ENCODE measurements around the gene DOCK4. TPM values are rescaled to one million over a fixed set of nuclear protein-coding genes. Genes with fewer than 3 reads are reported as not detected.

Gene DOCK4
- total and polyA plus RNA-seq, 2 experiments from 2014 or later = 2.1 to 5.0 TPM

GRCh38 chr7:111820621-111821020 lies 385.6 kb downstream of the DOCK4 start:
- Histone ChIP-seq H3K4me3 (no peak overlapping the region), H4K20me1 (ENCODE audit: insufficient read depth) (no peaks in the 10 kb centered on the region; the same call in 1 of the 2 replicates), H3K36me3 (ENCODE audit: low read depth) (no peaks in the 10 kb centered on the region), H3F3A (ENCODE audit: insufficient read depth) (no peaks in the 10 kb centered on the region), H3K27me3 (replicated peaks; ENCODE audit: insufficient read depth) (no peaks in the 10 kb centered on the region), H3K4me1 (ENCODE audit: insufficient read depth) (no peaks in the 10 kb centered on the region), H3K9me3 (ENCODE audit: low read depth) (no peaks in the 10 kb centered on the region), H3K4me2 (ENCODE audit: unreplicated experiment) (no peak overlapping the region), H3K79me2 (ENCODE audit: insufficient read depth) (no peaks in the 10 kb centered on the region), H2AFZ (no peak overlapping the region), H3K9ac (no peak overlapping the region), H3K27ac (no peak overlapping the region), H3K9me2 (ENCODE audit: insufficient read depth) (no peaks in the 10 kb centered on the region)
- TF ChIP-seq EZH2 (IDR thresholded peaks at IDR 0.05; ENCODE audit: insufficient read depth, poor library complexity, severe bottlenecking) (no peak), EZH2phosphoT487 (IDR thresholded peaks at IDR 0.05; ENCODE audit: insufficient read depth, low read depth) (no peak)
- in situ Hi-C loops (cut with MboI) = no loop called here
- peak; percentile 42 for DNase-seq
- 90 to 92% methylated on average over 2 of the region's 2 CpGs for WGBS, 2 experiments (ENCODE audit: low coverage in 1 of 2, low lambda C conversion rate in 2 of 2, missing lambda C conversion rate in 2 of 2)

- H4K20me1 ChIP-seq (ENCODE audit: insufficient read depth) = no peaks in the 10 kb centered on the region; the same call in 1 of the 2 replicates
- 100% methylated on average over 1 of the region's 1 CpG for WGBS, 2 experiments (ENCODE audit: low coverage in 1 of 2, low lambda C conversion rate in 2 of 2, missing lambda C conversion rate in 2 of 2)
- no peak for DNase-seq
- H3K36me3 ChIP-seq (ENCODE audit: low read depth) = no peaks in the 10 kb centered on the region
- H3K9me3 ChIP-seq (ENCODE audit: low read depth) = no peaks in the 10 kb centered on the region
- H3K4me3 ChIP-seq = no peak overlapping the region
- H3K27me3 ChIP-seq (replicated peaks; ENCODE audit: insufficient read depth) = no peaks in the 10 kb centered on the region
- no peak for TF ChIP-seq EZH2phosphoT487 (IDR thresholded peaks at IDR 0.05; ENCODE audit: insufficient read depth, low read depth)
- no peak for TF ChIP-seq EZH2 (IDR thresholded peaks at IDR 0.05; ENCODE audit: insufficient read depth, poor library complexity, severe bottlenecking)
- H3K27ac ChIP-seq = no peak overlapping the region
- no peaks in the 10 kb centered on the region for H3K4me1 ChIP-seq (ENCODE audit: insufficient read depth)
- H3F3A ChIP-seq (ENCODE audit: insufficient read depth) = no peaks in the 10 kb centered on the region
- no peak overlapping the region for H3K9ac ChIP-seq
- no peaks in the 10 kb centered on the region for H3K9me2 ChIP-seq (ENCODE audit: insufficient read depth)
- H2AFZ ChIP-seq = no peak overlapping the region
- no peaks in the 10 kb centered on the region for H3K79me2 ChIP-seq (ENCODE audit: insufficient read depth)
- H3K4me2 ChIP-seq (ENCODE audit: unreplicated experiment) = no peak overlapping the region
- in situ Hi-C loops (cut with MboI) = no loop called here
These were observed 386.1 kb downstream of the DOCK4 start for GRCh38 chr7:111820121-111820520.

GRCh38 chr7:111815354-111815753 lies 390.8 kb downstream of the DOCK4 start:
- Histone ChIP-seq H4K20me1 (ENCODE audit: insufficient read depth) (no peaks in the 10 kb centered on the region), H3K4me3 (no peak overlapping the region), H3K4me2 (ENCODE audit: unreplicated experiment) (no peak overlapping the region), H3K79me2 (ENCODE audit: insufficient read depth) (no peaks in the 10 kb centered on the region), H3K36me3 (ENCODE audit: low read depth) (no peaks in the 10 kb centered on the region), H3K9ac (no peak overlapping the region), H3K27ac (no peak overlapping the region), H2AFZ (no peak overlapping the region), H3F3A (ENCODE audit: insufficient read depth) (no peaks in the 10 kb centered on the region), H3K27me3 (replicated peaks; ENCODE audit: insufficient read depth) (no peaks in the 10 kb centered on the region), H3K4me1 (ENCODE audit: insufficient read depth) (no peaks in the 10 kb centered on the region), H3K9me3 (ENCODE audit: low read depth) (no peaks in the 10 kb centered on the region), H3K9me2 (ENCODE audit: insufficient read depth) (no peaks in the 10 kb centered on the region)
- in situ Hi-C loops (cut with MboI) = no loop called here
- WGBS, 2 experiments (ENCODE audit: low coverage in 1 of 2, low lambda C conversion rate in 2 of 2, missing lambda C conversion rate in 2 of 2) = 86 to 97% methylated on average over 1 of the region's 1 CpG
- TF ChIP-seq EZH2phosphoT487 (IDR thresholded peaks at IDR 0.05; ENCODE audit: insufficient read depth, low read depth) = no peak
- TF ChIP-seq EZH2 (IDR thresholded peaks at IDR 0.05; ENCODE audit: insufficient read depth, poor library complexity, severe bottlenecking) = no peak
- DNase-seq = no peak

- Histone ChIP-seq H4K20me1 (ENCODE audit: insufficient read depth) (no peaks in the 10 kb centered on the region), H3K4me1 (ENCODE audit: insufficient read depth) (no peaks in the 10 kb centered on the region), H3K9me2 (ENCODE audit: insufficient read depth) (no peaks in the 10 kb centered on the region), H3K4me2 (ENCODE audit: unreplicated experiment) (no peak overlapping the region), H3K36me3 (ENCODE audit: low read depth) (no peaks in the 10 kb centered on the region), H3K79me2 (ENCODE audit: insufficient read depth) (no peaks in the 10 kb centered on the region), H3K27me3 (replicated peaks; ENCODE audit: insufficient read depth) (no peaks in the 10 kb centered on the region), H3K9me3 (ENCODE audit: low read depth) (no peaks in the 10 kb centered on the region), H3K9ac (no peak overlapping the region), H3K27ac (no peak overlapping the region), H3F3A (ENCODE audit: insufficient read depth) (no peaks in the 10 kb centered on the region), H2AFZ (no peak overlapping the region), H3K4me3 (no peak overlapping the region)
- DNase-seq = no peak
- in situ Hi-C loops (cut with MboI) = no loop called here
- TF ChIP-seq EZH2phosphoT487 (IDR thresholded peaks at IDR 0.05; ENCODE audit: insufficient read depth, low read depth) = no peak
- no peak for TF ChIP-seq EZH2 (IDR thresholded peaks at IDR 0.05; ENCODE audit: insufficient read depth, poor library complexity, severe bottlenecking)
- 83 to 90% methylated on average over 4 of the region's 4 CpGs for WGBS, 2 experiments (ENCODE audit: low coverage in 1 of 2, low lambda C conversion rate in 2 of 2, missing lambda C conversion rate in 2 of 2)
These were observed 392.9 kb downstream of the DOCK4 start for GRCh38 chr7:111813306-111813705.

GRCh38 chr7:111806232-111806631 lies 400.0 kb downstream of the DOCK4 start:
- no peaks in the 10 kb centered on the region for H3K36me3 ChIP-seq (ENCODE audit: low read depth)
- no peak overlapping the region for H3K4me3 ChIP-seq
- no peak for TF ChIP-seq EZH2phosphoT487 (IDR thresholded peaks at IDR 0.05; ENCODE audit: insufficient read depth, low read depth)
- TF ChIP-seq EZH2 (IDR thresholded peaks at IDR 0.05; ENCODE audit: insufficient read depth, poor library complexity, severe bottlenecking) = no peak
- H3K27me3 ChIP-seq (replicated peaks; ENCODE audit: insufficient read depth) = no peaks in the 10 kb centered on the region
- in situ Hi-C loops (cut with MboI) = no loop called here
- no peaks in the 10 kb centered on the region for H3K9me2 ChIP-seq (ENCODE audit: insufficient read depth)
- no peaks in the 10 kb centered on the region for H3K9me3 ChIP-seq (ENCODE audit: low read depth)
- no peak overlapping the region for H3K9ac ChIP-seq
- H2AFZ ChIP-seq = no peak overlapping the region
- H3K4me2 ChIP-seq (ENCODE audit: unreplicated experiment) = no peak overlapping the region
- H3K27ac ChIP-seq = no peak overlapping the region
- no peaks in the 10 kb centered on the region for H3F3A ChIP-seq (ENCODE audit: insufficient read depth)
- WGBS, 2 experiments (ENCODE audit: low coverage in 1 of 2, low lambda C conversion rate in 2 of 2, missing lambda C conversion rate in 2 of 2) = 94 to 96% methylated on average over 4 of the region's 4 CpGs
- H3K4me1 ChIP-seq (ENCODE audit: insufficient read depth) = peaks cover 8% of the 10 kb centered on the region
- no peak for DNase-seq
- no peaks in the 10 kb centered on the region for H3K79me2 ChIP-seq (ENCODE audit: insufficient read depth)
- no peaks in the 10 kb centered on the region for H4K20me1 ChIP-seq (ENCODE audit: insufficient read depth)
